GM19468 (cell line): Measurements from ENCODE around the gene APCDD1L.
"Not testable (repeated sequence)": the region's sequence is repeated elsewhere in the genome, so short reads cannot be mapped to it uniquely, and the experiment has no call there.

Experiments used
- ATAC-seq: cut with Tn5 transposase; IDR thresholded peaks from one replicate; pipeline ENCODE4 v1.9.1; 2021; ENCODE audit warnings: mild to moderate bottlenecking, moderate library complexity, moderate number of reproducible peaks; ENCODE audit not compliant: unreplicated experiment; ENCODE audit errors: extremely low read depth

The APCDD1L gene

DNA sequence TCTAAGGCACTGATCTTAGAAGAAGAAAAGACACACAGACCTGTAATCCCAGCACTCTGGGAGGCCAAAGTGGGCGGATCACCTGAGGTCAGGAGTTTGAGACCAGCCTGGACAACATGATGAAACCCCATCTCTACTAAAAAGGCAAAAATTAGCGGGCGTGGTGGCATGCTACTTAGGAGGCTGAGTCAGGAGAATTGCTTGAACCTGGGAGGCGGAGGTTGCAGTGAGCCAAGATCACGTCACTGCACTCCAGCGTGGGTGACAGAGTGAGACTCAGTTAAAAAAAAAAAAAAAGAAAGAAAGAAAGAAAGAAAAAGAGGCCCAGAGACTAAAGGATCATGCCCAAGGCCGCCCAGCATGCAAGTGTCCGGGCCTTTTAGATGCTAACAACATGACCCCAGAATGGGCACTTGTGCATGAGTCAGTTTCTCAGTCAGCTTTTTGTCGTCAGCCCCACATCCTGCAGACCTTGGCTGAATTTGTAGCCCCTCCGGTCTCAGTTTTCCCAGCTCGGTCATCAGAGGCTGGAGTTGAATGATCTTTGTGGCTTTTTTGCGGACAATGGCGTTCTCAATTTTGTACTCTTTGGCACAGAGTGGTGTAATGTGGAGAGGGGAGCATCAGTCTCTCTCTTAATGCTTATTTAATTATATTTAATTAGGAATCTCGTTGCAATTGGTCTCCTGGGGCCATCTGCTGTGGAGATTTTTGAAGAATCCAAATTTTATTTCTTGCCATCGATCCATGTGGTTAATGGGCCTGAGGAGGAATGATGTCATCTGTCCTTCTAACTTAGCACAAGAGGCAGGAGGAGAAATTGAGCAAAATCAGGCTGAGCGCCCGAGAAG is 30.6 kb upstream of the APCDD1L start:
- no peak for ATAC-seq

DNA sequence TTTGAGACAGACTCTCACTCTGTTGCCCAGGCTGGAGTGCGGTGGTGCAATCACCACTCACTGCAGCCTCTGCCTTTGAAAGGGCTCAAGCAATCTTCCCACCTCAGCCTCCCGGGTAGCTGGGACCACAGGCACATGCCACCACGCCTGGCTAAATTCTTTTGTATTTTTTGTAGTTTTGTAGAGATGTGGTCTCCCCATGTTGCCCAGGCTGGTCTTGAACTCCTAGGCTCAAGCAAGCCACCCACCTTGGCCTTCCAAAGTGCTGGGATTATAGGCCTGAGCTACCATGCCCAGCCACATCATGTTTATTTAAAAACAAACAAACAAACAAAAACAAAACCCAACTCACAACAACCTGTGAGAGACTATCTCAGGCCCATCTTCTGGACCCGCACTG is 29.7 kb upstream of the APCDD1L start:
- no peak for ATAC-seq

DNA sequence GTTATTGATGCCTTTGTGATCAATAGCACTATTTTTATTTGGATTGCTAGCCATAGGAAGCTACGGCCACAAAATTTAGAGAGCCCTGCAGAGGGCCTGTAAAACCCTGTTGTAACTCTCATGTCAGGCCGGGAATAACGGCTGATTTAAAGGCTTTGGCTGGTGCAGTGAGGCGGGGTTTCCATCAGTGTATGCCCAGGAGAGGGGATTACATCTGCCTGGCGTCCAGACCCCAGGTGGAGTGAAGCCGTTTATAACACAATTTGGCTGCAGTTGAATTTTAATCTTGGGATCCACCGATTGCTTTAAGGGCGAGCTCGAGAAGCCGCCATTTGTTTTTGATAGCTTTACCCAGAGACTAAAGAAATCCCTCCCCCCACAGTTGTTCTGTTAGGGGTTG is 29.1 kb upstream of the APCDD1L start:
- ATAC-seq: no peak

DNA sequence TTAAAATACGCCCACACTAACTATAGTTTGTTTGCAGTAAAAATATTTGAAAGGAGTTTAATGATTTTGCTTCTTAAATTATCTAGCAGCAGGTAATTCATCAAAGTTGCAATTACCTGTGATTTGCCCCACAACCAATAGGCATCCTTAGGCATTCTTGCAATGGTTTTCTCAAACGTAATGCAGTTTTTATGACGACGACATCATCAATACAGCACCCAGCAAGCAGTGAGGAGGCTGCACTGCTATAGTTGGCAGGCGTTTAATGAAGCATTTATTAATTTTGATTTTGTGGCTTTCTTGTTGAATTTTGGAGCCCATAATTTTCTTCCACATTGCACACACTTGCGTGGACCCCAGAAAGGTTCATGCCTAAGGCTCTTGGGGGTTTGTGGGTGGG is 28.1 kb upstream of the APCDD1L start:
- ATAC-seq: no peak

DNA sequence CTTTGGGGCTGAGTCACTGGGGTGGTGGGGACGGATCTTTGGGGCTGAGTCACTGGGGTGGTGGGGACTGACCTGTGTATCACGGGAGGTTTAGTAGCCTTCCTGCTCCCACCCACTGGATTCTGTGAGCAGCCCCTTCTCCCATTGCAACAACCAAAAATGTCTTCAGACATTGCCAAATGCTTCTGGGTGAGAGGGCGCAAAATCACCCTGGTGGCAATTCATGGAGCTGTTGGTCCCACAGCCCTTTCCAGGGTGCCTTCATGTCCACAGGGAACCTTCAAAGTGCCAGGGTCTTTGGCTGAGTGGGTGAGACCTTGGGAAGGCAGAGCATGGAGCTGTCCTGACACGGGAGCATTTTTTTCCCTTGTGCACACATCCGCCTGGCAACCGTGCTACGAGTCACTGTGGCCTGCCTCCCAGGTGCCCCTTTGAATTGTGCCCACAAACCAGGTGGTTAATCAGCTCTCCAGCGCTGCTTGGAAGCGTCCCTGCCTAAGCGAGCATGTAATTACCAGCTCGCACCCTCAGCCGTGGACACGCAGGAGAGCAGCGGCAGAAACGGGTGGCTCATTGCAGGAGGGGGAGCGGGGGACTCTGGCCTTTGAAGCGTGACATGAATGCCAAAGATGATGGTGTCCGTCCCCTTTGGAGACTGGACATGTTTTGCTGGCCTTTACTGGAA is 27.4 kb upstream of the APCDD1L start:
- ATAC-seq: no peak

DNA sequence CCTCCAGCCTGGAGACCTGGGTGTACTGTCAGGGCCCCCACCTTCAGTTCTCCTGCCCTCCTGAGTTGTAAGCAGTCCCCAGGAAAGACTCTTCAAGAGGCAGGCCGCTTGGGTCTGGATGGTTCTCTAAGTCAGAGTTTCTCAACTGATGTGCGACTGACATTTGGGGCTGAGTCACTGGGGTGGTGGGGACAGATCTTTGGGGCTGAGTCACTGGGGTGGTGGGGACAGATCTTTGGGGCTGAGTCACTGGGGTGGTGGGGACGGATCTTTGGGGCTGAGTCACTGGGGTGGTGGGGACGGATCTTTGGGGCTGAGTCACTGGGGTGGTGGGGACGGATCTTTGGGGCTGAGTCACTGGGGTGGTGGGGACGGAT is 26.8 kb upstream of the APCDD1L start:
- ATAC-seq: not testable (repeated sequence)

DNA sequence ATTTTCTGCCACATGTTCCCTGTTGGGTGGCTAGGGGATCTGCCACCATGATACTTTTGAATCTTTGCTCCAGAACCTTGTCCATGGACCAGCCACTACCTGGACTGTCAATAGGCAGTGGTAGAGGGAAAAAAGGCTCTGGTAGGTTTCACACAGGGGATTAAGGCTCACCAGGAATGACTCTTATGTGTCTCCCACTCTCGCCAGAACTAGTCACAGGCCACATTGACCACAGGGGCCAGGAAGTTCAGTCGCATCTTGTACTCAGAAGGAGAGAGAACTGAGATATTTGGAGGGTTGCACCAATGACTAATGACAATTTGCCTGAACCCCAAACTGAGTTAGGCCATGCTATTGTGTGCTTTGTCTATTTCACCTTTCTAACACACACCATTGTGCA is 23.6 kb upstream of the APCDD1L start:
- no peak for ATAC-seq

DNA sequence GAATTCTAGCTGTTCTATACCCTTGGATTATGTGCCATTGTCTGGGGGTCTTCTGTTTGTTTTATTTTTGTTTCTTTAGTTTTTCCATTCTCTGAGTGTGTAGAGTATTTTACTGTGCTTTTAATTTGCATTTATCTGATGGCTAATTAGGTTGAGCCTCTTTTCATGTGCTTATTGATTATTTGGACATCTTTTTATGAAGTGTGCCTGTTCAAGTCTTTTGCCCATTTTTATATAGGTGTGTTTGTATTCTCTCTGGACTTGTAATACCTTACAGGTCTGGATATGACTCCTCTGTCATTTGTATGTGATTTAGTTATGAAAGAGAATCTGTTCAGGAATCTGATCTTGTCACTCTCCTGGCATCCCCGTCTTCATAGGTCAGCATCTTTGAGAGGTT is 22.6 kb upstream of the APCDD1L start:
- no peak for ATAC-seq

DNA sequence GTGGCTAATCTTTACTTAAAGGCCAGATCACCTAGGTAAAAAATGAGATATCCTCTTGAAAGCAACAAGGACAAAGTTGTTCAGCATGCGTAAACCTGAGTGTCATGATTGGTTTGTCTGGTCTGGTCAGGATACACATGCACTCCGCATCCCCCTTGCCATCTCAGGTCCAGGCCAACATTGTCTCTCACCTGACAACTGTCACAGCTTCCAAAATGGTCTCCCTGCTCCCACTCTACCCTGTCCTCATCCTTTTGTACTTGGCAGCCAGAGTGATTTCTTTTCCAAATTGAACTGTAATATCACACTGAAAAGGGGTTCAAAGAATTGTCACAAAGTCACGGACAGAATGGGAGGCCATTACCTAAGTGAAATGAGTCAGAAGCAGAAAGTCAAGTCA is 21.1 kb upstream of the APCDD1L start:
- ATAC-seq: no peak

DNA sequence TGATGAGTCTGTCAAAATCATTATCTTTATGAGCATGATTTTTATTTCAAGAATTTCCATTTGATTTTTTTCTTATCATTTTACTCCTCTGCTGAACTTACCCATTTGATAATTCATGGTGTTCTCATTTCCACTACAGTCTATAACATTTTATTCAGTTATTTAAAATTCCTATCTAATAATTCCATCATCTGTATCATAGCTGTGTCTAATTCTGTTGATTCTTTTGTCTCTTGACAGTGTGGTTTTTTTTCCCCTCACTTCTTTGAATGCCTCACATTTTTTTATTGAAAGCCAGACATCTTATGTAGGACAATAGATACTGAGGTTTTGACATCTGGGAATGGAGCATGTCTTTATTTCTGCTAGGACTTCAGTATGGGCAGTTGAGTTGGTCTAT is 16.5 kb upstream of the APCDD1L start:
- ATAC-seq: no peak

DNA sequence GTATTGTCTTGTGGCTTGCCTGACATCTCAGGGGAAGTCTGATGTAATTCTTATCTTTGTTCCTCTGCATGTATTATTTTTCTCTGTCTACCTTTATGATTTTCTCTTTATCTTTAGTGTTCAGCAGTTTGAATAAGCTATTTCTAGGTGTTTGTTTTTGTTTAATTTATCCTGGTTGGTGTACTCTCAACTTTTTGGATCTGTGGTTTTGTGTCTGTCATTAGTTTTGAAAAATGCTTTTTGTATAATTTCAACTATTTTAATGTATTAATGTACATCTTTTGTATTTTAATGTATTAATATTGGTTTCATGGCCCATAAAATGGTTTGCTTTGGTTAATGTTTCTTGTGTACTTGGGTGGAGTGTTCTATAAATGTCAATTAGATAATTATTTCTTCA is 15.9 kb upstream of the APCDD1L start:
- ATAC-seq: no peak

DNA sequence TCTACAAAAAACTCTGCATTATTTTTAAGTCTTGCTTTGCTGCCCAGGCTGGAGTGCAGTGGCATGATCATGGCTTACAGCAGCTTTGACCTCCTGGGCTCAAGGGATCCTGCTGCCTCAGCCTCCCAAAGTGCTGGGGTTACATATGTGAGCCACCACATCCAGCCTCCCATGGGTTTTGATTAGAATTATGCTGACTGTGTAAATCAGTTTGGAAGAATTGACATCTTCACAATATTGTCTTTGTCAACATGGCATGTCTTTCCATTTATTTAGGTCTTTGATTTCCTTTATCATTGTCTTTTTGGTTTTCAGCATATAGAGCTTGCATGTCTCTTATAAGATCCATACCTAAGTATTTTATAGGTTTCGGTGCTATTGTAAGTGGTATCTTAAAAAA is 13.2 kb upstream of the APCDD1L start:
- ATAC-seq: no peak

DNA sequence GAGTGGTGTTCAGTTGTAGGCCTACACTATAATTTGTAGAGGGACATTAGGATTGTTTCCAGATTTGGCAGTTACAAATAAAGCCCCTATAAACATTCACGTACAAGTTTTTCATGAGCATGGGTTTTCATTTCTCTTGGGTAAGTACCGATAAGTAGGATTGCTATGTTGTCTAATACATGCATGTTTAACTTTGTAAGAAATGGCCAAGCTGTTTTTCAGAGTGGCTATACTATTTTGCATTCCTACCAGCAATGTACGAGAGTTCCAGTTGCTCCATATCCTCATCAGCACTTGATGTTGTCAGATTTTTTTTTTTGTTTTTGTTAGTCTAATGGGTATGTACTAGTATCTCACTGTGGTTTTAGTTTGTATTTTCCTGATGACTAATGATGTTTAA is 11.2 kb upstream of the APCDD1L start:
- ATAC-seq: no peak

DNA sequence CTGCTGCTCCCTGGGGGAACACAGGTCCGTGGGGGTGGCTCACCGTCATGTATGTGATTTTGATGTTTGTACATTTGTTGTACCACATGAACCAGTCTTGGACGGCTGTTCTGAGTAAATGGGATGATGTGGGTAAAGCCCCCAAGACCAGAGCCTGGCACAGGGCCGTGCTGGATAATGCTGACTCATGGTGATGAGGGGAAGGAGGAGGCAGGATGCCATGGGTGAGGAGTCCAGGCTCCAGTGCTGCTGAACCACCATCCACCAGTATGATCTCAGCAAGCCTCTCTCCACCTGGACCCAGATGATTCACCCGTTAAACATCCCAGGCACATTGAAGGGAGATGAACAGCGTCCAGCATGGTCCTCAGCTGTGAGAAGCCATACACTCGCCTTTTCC is 9.6 kb upstream of the APCDD1L start:
- no peak for ATAC-seq

DNA sequence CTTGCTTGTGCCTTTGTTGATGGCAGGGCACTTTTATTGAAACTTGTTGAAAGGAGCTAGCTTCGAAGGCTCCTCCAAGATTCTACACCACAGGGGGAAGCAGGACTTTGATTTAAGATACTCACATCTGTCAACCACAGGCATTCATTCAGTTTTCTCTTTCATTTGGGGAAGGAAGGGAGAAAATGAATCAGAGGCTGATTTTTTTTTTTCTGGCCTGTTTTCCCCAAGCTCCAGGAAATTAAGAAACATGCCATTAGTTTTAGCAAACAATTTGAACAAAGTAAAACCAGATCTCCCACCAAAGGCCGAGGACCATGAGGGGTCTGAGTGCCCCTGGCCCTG is 8.7 kb upstream of the APCDD1L start:
- ATAC-seq: no peak

DNA sequence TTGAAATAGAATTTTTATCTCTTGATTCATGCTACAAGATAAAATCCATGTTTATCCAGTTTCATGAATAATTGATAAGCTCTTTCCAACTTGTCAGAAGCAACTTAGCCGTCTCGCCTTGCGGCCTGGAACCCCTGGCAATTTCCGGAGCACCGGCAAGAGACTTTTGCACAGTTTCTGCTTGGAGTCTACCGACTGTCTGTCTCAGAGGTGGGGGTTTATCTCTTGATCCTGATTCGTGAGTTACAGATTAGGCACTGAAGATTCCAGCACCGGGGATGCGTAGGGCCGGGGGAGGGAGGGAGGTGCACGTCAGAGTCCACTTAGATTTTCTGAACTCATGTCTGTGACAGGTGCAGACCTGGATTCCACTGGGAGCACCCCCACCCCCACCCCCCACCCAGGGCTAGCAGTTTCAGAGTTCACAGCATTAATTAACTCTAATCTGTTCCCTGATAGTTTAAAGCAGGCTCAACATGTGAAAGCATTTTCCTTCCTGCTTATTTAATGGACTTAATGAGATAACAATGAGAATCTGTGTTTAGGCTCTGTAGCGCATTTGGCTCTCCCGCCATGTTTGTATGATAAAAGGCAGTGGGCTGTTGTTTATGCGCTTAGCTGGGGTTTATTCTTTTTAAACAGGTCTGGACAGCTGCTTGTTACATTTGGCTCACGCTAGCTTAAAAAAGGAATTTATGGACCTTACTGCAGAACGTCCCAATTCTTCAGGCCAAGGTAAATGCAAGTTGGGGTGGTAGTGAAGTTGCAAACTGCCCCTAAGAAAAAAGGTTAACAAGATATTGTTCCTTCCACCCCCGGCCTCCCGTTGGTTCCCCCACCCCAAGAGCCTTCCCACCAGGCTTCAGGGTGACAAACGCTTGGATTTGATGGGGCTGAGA is 8.1 kb upstream of the APCDD1L start:
- ATAC-seq: no peak

DNA sequence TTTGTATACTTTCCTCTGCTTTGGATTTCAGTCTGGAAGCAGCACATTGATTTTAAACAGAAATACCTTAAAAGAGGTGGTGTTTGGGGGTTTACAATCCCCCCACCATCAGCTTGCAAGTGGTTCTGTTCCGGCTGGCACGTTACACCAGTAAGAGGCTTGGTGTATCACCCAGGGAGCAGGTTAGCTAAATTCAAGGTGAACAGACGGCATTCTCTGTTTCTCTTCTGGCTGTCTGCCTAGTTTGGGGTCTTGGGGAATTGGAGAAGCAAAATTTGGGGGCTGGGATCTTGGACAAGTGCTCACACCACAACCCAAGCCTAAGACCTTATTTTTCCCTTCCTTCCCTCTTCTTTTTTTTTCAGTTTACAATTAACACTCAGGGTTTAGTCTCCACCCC is 7.5 kb upstream of the APCDD1L start:
- no peak for ATAC-seq

DNA sequence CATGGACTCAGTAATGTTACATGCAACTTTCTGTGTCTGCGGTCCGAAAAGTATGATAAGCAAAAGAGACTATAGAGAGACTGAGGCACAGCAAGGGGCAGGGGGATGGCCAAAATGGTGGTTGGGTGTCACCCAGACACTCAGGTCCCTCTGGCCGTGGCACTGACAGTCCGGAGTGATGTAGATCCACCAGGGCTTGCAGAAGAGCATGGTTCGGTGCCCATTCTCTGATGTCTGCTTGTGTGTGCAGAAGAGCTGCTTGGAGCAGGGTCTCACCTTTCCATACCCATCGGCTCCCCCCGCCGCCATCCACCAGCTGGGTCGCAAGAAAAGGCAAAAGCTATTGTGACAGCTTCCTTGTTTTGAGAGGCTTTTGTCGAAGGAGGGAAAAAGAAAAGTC is 6.6 kb upstream of the APCDD1L start:
- ATAC-seq: no peak

DNA sequence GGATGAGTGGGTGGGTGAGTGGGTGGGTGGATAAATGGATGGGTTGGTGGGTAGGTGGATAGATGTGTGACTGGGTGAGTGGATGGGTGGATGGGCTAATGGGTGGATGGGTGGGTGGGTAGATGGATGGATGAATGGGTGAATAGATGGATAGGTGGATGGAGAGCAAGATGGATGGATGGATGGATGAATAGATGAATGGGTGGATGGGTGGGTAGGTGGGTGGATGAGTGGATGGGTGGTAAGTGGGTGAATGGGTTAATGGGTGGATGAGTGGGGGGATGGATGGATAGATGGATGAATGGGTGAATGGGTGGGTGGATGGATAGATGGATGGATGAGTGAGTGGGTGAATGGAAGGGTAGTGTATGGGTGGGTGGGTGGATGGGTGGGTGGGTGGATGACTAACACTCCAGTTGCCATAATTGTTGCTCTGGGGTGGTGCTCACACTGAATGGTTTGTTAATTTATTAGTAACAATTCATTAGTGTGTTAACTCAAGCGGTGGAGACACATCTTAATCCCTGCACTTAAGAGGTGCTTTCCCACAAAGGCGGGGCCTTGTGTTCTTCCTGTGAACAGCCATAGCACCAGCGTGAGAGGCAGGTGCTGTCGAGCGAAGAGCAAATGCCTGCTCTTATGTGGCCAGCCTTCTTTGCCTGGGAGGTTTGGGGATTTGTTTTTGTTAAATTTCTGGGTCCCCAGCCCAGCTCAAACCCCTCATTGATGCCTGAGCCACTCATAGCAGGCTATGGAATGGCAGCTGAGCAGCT is 4.9 kb upstream of the APCDD1L start:
- ATAC-seq: no peak

DNA sequence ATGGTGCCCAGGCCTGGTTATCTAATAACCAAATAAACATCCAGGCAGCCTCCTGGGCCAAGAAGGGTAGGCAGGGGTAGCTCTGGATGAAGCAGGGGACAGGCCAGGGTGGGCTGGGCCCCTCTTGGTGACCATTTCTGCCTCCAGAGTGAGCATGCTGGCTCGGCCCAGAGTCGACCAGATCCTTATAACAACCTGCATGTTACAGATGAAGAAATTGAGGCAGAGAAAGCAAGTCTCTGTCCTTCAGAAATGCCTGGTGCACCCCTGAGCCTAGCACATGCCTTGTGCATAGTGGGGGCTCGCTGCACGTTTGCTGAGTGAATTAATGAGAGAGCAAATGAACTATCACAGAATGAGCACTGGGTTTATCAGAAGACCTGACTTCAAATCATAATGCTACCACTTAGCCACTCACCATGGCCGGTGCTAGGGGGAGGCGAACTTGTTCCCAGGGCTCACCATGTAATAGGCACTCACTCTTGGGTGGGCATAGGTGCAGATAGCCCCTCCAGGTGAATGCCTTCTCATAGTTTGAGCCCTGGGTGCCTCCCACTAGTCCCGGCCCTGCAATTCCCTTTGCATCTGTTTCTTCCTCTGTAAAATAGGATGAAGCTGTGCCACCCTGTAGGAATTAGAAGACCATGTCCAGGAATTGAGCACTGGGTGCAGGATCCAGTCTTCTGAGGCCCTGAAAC is 3.8 kb upstream of the APCDD1L start:
- no peak for ATAC-seq
